DLD1 (cell line): ENCODE results near the gene MSTN.

Experiments
- in situ Hi-C: cut with HindIII; loops from 2 replicates; pipeline ENCODE4 v1.10.0; 2017; ENCODE audit warnings: low sequenced_read_pairs

The MSTN gene

GRCh38 chr2:190062601-190063000 is at the start of gene MSTN:
Gene MSTN (minus strand): TSS chr2:190062729. CDS start chr2:190062596, 133 bp downstream.
- in situ Hi-C loops = no loop called here

DNA sequence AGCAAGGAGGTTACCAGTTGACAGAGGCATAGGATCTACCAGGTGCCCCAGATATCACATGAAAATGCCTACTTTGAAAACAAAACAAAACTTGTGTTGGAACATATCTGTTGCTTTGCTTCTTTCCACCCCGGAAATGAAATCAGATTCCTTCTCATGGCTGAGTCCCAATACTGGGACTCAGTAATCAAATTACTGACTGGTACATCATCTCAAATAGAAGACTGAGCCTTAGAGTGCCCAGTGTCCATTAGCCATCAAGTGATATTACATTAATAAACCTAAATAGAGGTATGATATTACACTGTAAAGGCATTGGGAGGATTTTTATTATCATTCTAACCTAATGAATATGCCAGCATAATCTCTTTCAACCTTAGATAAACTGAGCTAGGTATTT is 48.6 kb upstream of the MSTN start:
- in situ Hi-C loops = no loop called here

GRCh38 chr2:190110699-190111098 is 48.2 kb upstream of the MSTN start:
- in situ Hi-C loops = no loop called here

DNA sequence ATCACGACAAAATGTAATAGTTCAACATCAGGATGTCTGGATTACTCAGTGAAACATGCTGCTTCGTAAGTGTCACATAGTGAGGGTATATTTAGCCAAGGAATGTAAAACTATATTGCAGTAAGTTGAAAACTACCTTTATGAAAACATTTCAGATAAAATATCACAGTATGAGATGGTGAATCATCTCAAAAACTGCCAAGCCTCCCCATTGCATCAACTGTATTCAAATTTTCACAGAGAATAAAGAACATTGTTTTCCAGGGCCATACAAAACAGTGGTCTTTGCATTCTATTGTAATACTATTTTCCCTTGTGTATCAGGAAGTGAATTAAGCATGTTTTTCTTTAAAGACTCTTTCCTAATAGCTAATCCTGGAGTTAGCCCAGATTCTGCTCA is 47.6 kb upstream of the MSTN start:
- in situ Hi-C loops = no loop called here

GRCh38 chr2:190107409-190107808 is 44.9 kb upstream of the MSTN start:
- in situ Hi-C loops = no loop called here

- in situ Hi-C loops = no loop called here
Observed at GRCh38 chr2:190106783-190107182, 44.3 kb upstream of the MSTN start.

GRCh38 chr2:190105554-190105953 is 43.0 kb upstream of the MSTN start:
- in situ Hi-C loops = no loop called here

- in situ Hi-C loops = no loop called here
Observed at GRCh38 chr2:190103144-190103543, 40.6 kb upstream of the MSTN start.

DNA sequence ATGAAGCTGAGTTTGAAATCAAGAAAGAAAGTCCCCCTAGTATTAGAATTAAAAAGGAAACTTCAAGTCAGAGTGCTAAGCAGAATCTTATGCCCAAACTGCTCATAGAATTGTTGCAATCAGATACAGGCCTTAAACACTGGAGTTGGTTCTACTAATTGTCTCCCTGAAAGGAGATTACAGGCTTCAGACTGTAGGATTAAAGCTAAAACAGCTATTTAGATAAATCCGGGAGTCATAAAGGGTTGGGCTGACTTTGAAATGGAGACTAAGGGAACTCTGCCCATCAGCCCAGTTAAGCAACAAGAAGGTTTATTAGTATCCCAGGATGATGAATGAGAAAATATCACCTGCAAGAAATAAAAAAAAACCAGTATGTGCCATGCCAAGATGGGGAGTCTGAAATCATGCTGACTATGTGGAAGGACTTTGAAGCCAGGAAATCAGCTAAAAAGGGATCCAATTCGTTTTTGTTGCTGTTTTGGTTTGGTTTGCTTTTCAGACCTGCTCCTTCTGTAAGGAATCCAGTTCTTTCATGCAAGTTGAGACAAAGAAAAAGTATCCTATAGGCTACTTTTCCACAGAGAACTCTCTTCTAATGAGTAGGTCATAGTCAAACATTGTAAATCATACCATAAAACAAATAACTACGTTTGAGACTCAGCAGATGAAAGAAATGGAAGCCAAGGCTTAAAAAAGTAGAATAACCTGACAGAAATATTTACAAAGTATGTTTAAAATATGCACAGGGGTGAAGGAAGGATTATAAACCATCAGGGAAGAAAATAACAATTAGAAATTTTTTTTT is 37.6 kb upstream of the MSTN start:
- in situ Hi-C loops = no loop called here

GRCh38 chr2:190098851-190099250 is 36.3 kb upstream of the MSTN start:
- in situ Hi-C loops = no loop called here

DNA sequence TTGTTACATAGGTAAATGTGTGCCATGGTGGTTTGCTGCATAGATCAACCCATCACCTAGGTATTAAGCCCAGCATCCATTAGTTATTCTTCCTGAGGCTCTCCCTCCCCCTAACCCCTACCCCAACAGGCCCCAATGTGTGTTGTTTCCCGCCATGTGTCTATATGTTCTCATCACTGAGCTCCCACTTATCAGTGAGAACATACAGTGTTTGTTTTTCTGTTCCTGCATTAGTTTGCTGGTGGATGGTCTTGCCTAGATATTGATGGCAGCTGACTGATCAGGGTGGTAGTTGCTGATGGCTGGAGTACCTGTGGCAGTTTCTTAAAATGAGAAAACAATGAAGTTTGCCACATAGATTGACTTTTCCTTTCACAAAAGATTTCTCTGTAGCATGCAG is 34.6 kb upstream of the MSTN start:
- in situ Hi-C loops = no loop called here

DNA sequence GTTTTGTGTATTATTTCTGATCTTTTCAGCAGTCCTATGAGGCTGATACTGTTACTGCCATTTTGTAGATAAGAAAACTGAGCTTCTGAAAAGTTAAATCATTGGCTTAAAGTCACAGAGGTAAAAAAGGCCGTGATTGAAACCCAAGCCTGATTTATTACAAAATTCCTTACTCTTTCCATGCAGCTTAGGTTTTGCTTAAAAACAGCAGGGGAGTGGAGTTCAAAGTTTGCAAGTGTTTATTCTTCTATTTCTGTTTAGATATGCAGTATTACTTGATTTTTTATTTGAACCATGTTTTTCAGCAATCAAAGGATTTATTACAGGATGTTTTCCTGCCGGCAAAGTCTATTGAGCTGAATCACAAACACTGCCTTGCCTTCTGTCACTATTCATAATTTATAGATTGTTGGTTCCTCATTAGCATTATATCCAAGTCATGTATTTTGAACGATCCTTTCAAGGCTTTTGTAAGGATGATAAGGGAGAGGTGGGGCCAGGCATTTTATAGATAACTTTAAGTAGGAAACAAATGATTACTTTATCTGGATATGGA is 31.9 kb upstream of the MSTN start:
- in situ Hi-C loops = no loop called here

DNA sequence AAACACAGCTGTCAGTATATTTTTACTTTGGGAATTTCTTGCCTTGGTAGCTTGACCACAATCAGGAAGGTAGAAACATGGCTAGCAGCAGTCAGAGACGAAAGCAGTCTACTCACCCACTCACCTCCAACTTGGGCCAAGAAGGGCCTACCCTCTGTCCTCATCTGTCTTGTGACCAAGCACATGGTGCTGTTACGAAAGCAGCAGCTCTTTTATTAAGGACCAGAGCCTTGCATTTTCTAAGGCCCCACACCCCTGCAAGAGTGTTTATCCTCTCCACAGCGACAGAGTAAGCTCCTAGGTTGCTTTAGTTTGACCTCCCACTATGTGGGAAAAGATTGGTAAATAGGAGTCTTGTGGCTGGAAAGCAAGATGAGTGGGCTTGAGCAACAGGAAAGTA is 31.3 kb upstream of the MSTN start:
- in situ Hi-C loops = no loop called here

- in situ Hi-C loops = no loop called here
Observed at GRCh38 chr2:190090148-190090547, 27.6 kb upstream of the MSTN start.

GRCh38 chr2:190088917-190089316 is 26.4 kb upstream of the MSTN start:
- in situ Hi-C loops = loop anchor here (10.0 kb wide), 1 partner anchor 266 kb away; no protein-coding TSS in a partner anchor

GRCh38 chr2:190084704-190085103 is 22.2 kb upstream of the MSTN start:
- in situ Hi-C loops = loop anchor here (10.0 kb wide), 1 partner anchor 270 kb away; no protein-coding TSS in a partner anchor

DNA sequence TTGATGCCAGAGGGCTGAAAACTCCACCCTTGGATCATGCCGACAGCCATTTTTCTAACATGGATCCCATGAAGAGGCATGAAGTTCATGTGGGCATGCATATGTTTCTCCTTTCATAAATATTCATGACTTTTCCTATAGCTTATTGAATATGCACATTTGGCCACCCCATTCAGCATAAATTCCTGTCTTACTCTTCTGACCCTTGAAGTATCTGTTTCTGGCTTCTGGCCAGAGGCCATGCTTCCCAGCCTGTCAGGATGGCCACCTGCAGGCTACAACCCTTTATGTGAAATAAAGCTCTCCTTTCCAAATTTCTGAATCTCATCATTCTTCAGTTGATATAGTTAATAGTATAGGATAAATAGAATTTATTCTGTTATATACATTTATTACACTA is 19.6 kb upstream of the MSTN start:
- in situ Hi-C loops = loop anchor here (10.0 kb wide), 1 partner anchor 273 kb away; no protein-coding TSS in a partner anchor

DNA sequence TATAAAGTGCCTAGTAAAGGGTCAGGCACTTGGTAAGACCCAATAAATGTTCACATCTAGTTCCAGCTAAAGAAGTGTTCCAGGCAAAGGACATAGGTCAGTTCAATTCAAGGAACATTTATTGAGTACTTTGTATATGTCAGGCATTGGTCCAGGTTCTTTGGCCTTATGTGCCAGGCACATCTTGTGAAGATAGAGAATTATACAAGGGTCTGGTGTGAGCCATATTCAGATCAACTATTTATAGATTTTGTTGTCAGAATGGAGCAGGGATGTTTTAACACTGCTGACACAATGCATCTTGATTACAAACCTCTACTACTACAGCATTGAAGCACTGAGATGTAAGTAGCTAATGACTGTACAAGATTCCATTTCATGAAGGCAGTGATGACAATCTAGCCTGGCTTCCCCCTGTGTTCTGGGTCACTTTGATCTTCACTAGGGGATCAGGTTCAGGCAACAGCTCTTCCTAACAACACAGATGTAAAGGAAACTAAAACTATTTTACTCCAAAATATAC is 18.1 kb upstream of the MSTN start:
- in situ Hi-C loops = loop anchor here (10.0 kb wide), 1 partner anchor 274 kb away; no protein-coding TSS in a partner anchor

GRCh38 chr2:190079160-190079559 is 16.6 kb upstream of the MSTN start:
- in situ Hi-C loops = no loop called here

DNA sequence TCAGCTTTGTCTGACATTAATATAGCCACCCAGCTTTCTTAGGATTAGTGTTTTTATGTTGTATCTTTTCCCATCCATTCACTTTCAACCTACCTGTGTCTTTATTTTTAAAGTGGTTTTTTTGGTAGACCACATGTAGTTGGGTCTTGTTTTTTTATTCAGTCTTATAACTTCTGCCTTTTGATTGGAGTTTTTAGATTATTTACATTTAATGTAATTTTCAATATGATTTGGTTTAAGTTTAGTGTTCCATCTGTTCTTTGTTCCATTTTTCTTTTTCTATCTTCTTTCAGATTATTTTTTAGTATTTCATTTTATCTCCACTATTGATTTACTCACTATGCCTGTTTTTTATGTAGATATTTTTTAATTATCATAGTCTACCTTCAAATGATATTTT is 13.1 kb upstream of the MSTN start:
- in situ Hi-C loops = no loop called here

- in situ Hi-C loops = no loop called here
Observed at GRCh38 chr2:190069936-190070696, 7.6 kb upstream of the MSTN start.
